HG03025 (cell line): Measurements from ENCODE around the gene ERC1.
"Not testable (repeated sequence)": the region's sequence is repeated elsewhere in the genome, so short reads cannot be mapped to it uniquely, and the experiment has no call there.

ENCODE experiments used
- ATAC-seq: cut with Tn5 transposase; IDR thresholded peaks from one replicate; pipeline ENCODE4 v1.9.1; 2021; ENCODE audit warnings: mild to moderate bottlenecking, moderate library complexity; ENCODE audit not compliant: unreplicated experiment, low FRiP score

ERC1 gene

DNA sequence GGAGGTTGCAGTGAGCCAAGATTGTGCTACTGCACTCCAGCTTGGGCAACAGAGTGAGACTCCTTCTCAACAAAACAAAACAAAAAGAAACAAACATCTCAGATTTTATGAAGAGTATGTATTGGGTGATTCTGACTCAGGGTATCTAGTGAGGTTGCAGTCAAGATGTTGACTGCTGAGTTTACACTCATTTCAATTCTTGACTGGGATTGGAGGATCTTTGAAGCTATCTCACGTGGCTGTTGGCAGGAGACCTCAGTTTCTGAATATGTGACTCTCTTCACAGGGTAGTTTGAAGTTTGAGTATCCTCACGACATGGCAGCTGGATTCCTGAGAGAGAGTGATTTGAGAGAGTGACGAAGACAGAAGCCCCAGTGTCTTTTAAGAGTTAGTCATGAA is 29.4 kb downstream of the ERC1 start:
- no peak for ATAC-seq

DNA sequence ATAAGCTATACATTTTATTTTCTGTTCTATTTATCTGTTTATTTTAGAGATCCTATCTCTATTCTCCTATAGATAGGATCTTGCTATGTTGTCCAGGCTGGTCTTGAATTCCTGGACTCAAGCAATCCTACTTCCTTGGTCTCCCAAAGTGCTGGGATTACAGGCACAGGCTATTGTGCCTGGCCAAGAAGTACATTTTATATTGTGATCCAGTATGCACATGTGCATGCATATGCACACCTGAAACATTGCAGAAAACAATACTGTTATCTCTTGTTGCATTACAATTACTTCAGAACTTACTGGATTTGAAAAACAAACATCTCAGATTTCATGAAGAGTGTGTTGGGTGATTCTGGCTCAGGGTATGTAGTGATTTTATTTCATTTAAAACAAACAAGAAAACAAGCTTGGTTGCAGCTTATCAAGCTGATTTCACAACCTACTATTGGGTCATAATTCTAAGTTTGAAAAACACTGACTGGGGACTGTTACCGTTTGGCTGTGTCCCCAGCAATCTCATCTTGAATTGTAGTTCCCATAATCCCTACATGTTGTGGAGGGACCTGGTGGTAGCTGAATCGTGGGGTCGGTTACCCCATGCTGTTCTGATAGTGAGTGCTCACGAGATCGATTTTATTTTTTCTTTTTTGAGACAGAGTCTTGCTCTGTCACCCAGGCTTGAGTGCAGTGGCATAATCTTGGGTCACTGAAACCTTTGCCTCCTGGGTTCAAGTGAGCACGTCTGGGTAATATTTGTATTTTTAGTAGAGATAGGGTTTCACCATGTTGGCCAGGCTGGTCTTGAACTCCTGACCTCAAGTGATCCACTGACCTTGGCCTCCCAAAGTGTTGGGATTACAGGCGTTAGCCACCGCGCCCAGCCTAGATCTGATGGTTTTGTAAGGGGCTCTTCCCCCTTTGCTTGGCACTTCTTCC is 31.3 kb downstream of the ERC1 start:
- ATAC-seq = no peak

DNA sequence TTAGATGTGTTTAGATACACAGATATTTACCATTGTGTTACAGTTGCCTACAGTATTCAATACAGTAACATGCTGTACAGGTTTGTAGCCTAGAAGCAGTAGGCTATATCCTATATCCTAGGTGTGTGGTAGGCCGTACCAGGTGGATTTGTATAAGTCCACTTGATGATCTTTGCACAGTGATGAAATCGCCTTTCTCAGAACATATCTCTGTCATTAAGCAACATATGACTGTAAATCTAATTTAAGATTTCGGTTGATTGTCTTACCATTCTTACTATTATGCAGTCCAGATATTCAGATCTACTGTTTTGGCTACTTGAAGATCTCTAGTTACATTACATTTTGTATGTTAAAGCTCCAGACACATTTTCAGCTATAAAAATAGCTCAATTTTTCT is 39.8 kb downstream of the ERC1 start:
- ATAC-seq = no peak

DNA sequence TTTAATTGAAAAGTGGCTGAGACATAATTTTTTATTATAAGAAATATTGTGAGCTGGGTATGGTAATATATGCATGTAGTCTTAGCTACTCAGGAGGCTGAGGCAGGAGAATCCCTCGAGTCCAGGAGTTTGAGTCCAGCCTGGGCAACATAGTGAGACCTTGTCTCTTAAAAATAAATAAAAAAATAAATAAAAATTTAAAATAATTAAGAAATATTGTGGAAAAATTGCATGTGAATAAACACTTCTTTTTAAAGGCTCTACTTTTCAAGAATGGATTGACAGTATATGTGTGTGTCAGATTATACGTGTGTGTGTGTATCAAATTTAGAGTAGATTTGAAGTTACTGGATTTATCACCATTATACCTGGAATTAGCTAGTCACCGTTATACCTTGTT is 43.2 kb downstream of the ERC1 start:
- ATAC-seq = no peak

DNA sequence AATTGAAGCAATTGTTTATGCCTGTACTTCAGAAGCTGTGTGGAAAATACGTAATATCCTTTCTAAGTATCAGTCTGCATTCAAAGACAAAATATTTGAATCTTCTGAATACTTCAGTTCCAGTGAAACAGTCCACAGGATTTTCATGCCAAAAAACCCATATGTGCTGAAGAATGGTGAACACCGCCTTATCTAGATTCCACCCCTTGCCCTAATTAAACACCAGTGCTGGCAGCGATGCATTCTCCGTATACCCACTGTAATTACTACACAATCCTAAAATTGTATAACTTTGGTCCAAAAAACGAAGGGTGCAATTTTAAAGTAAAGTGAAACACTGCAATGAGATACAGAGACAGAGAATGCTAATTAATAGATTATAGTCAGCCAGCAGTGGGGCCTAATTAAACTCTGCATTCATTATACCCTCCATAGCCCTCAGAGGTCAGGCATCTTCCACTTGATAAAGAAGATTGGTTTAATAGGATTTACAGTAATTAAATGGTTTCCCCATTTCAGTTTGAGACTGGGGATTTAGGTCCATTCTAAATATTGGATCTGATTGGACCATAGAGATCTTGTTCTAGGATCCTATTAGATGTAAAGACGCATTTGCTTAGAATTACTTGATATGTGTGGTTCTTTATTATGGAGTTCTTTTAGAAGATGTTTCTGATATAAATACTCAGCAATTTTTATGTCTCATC is 43.9 kb downstream of the ERC1 start:
- ATAC-seq = no peak

DNA sequence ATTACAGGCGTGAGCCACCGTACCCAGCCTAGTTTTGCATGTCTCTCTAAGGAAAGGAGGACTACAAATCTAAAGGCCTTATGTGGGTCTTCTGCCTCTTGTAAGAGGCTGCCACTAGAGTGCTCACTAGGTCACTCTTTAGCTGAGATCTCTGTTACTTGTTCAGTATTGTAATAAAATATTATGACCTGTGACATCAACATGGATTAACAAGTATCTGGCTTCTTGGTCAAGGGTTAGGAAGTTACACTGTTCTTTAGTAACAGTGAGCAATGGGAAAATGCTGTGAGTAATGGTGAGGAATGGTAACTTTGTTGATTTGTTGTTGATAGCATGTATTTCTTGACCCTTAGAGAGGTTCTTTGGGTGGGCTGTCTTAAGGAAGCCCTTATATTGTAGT is 50.5 kb downstream of the ERC1 start:
- ATAC-seq = no peak

DNA sequence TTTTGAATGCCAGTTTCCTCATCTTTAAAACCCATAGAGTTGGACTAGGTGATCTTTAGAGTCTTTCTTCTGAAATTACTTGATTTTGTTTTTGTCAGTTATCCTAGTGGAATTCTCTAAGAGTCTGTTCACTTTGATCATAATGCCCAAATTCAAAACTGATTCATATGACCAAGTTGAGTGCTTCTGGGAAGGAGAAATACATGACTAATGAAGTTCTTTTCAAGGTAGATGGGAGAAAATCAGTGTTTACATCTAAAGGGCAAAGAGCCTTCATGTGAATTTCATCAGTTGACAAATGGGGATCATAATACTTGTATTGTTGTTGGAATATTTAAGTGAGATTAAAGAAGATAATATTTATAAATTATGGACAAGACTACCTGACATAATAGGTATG is 53.2 kb downstream of the ERC1 start:
- ATAC-seq = no peak

DNA sequence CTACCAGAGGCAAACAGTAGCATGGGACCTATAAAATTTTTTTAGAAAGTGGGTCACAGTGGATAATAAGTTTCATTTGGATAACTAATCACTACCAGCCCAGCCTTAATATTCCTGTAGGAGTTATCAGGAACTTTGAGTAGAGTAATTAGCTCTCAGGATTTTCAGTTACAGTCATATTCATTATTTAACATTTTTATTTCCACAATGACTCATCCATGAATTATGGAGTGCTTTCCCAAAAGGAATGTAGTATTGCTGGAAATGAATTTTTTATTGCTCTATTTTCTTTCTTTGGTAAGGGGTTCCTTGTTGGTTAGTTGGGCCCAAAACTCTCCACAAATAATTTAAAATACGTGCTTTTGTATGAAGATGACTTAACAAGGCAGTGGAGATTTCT is 53.7 kb downstream of the ERC1 start:
- no peak for ATAC-seq

DNA sequence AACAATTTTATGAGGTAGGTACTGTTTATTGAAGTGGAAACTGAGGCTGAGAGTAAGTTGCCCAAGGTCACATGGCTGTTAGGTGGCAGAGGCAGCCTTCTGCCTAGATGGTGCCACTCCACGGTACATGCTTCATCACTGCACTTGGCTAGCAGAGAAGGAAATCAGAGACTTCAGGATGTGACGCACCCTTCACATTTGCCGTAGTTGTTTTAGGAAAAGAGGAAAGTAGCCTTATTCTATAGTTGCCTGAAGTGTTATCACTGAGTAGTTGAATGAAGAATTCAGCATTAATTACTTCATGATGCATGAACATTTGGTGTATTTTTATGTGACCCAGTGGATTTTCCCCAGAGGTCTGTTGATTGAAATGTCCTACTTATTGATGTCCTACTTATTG is 55.7 kb downstream of the ERC1 start:
- no peak for ATAC-seq

DNA sequence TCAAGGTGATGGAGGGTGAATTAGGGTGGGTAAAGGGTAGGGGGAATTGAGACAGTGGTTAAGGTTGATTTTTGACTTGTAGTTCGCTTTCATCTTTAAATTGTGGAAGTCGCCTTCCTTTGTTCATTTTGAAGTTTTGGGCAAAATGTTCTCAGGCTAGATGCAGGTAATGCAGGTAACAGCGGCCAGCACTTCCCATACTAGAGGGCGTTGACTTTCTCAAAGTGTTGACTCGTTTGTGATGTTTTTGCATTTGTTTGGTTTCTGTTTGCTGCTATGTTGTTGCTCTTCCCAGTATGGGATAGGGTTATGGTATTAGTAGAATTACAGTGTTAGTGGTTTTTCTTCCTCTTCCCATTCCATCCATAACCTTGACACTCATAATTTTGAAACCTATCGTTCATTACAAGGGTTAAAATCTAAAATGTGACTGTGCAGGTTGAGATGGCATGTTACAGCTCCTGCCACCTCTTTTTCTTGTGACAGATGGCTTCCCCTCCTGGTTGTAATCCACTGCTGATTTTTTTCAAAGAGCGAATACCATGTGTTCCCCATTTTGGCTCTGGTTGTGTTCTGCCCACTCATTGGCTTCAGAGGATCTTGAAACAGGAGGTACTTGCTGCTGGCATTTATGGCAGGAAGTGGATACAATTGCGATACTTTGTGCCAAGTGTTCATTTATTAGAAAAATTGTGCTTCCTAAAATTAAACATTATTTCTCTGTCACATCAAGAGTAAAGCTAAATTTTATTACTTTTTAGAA is 57.1 kb downstream of the ERC1 start:
- no peak for ATAC-seq

DNA sequence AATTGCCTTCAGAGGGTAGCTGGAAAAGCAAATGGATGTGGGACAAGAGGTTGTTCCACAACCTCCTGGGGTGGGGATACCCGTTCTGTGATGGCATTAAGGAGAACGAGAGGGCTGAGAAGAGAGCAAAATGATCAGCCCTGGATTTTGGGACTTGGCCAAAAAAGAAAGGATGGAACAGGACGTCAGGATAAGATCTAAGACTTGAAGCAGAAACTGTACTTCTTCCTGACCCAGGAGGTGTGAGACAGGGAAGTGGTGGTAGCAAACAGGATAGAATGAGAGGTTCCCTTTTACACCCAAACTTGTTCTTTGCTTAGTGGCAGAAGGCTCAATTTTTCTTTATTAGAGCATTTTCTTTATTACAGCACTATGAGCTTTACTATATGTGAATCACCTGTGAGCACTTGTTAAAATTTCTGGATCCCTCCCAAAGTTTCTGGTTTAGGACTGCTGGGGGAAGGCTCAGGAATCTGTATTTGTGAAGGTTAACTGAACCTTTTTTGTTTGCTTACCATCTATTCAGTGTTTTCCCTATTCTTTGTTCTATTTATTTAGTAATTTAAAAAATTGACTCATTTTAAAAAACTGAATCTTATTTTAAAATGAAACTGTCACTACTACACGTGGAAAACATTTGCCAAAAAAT is 59.2 kb downstream of the ERC1 start:
- ATAC-seq = no peak

DNA sequence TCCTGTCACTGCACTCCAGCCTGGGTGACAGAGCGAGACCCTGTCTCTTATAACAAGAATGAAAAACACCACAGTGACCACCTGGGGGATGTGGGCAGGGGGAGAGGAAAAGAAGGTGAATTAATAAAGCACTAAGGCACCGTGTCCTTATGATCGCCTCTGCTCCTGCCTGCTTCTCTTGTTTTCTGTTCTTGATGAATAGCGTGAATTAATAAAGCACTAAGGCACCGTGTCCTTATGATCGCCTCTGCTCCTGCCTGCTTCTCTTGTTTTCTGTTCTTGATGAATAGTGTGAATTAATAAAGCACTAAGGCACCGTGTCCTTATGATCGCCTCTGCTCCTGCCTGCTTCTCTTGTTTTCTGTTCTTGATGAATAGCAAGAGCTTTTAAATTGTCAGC is 60.6 kb downstream of the ERC1 start:
- not testable (repeated sequence) for ATAC-seq

DNA sequence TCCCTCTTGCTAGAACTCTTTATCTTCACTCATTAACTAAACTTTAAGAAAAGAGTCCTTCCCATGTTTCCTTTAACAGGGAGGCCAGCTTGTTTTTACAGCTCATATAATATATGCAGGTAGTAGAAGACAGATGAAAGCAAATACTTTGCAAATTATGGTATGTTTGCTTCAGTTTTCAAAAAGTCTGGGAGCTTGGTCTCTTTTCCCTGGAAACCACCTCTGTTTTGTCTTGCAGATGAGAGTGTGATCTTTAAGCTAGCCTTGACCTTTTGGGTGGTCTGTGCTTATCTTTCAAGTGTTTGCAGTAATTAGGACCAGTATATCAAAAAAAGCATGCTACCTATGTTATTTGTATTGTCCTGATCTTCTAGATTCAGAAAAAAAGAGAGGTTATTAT is 62.7 kb downstream of the ERC1 start:
- no peak for ATAC-seq

DNA sequence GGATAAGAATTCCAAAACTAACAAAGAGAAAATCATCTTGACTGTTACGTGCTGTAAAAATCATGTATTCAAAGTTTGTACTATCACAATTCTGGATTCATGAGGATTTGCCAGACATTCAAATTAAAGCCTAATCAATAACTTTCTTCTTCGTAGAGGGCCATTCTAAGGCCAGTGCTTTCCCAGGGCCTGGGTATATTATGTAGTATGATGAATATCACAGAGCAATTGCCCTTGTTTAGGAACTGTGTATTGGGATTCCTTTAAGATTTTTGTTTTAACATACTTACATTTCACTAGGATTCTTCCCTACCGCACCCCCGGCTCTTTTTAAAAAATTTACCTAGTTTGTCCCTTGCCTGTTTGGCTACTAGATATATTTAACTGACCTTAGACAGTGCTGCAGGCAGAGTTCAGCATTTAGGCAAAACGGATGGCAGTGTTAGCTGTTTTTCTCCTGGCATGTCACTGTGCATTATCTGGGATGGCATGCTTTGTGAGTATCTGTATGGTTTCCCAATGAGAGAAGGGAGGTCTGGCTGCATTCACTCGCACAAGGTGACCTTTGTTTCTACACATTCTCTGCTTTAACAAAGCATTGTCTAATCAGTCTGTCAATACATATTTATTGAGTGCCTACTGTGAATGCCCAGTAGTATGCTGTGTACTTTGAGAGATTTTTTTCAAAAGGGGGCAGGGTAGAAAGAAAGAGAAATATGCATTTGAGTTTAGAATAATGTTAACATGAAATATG is 63.3 kb downstream of the ERC1 start:
- no peak for ATAC-seq

DNA sequence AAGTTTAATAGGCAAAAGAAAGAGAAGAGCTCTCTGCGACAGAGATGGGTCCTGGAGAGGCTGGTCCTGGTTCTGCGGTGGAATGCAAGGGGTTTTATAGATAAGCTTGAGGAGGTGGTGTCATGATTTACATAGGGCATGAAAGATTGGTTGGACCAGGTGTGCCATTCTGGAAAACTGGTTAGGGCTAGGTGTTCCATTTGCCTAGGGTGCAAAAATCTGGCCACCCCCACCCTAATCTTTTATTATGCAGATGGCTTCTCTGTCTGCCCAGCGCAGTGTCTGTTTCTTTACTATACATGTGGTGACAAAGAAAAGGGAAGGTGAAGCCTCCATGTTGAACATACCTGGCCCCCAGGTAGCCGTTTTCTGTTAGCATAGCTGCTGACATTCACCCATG is 65.4 kb downstream of the ERC1 start:
- ATAC-seq = no peak

DNA sequence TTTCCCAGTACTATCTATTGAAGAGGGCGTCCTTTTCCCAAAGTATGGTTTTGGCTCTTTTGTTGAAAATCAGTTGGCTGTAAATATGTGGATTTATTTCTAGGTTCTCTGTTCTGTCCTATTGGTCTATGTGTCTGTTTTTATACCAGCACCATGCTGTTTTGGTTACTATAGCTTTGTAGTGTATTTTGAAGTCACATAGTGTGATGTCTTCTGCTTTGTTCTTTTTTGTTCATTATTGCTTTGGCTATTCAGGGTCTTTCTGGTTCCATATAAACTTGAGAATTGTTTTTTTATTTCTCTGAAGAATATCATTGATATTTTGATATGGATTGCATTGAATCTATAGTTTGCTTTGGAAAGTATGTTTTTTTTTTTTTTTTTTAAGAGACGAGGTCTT is 67.4 kb downstream of the ERC1 start:
- no peak for ATAC-seq

DNA sequence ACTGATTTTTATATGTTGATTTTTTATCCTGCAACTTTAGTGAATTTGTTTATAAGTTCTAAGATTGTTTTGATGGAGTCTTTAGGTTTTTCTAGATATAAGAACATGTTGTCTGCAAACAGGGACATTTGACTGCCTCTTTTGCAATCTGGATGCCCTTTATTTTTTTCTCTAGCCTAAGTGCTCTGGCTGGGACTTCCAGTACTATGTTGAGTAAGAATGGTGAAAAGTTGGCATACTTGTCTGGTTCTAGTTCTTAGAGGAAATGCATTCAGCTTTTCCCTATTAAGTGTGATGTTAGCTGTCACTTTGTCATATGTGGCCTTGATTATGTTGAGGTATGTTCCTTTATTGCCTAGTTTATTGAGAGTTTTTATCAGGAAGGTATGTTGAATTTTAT is 68.1 kb downstream of the ERC1 start:
- ATAC-seq = no peak

DNA sequence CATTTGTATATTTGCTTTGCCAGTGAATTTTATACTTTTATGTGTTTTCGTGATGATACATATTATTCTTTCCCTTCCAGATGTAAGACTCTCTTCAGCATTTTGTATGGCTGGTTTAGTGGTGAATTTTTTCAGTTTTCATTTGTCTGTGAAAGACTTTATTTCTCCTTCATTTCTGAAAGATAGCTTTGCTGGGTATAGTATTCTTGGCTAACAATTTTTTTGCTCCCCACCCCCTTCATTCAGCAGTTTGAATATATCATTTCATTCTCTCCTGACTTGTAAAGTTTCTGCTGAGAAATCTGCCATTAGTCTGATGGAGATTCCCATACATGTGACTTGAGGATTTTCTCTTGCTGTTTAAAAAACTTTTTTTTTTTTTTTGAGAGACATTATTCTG is 72.8 kb downstream of the ERC1 start:
- ATAC-seq = no peak

DNA sequence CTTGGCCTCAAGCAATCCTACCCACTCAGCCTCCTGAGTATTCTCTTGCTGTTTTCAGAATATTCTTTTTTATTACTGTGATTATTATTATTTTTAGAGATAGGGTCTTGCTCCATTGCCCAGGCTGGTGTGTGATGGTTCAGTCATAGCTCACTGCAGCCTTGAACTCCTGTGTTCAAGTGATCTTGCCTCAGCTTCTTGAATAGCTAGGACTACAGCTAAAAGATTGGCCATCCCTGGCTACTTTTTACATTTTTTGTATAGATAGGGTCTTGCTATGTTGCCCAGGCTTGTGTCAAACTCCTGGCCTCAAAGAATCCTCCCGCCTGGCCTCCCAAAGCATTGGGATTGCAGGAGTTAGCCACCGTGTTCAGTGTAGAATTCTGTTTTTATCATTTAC is 73.3 kb downstream of the ERC1 start:
- no peak for ATAC-seq

DNA sequence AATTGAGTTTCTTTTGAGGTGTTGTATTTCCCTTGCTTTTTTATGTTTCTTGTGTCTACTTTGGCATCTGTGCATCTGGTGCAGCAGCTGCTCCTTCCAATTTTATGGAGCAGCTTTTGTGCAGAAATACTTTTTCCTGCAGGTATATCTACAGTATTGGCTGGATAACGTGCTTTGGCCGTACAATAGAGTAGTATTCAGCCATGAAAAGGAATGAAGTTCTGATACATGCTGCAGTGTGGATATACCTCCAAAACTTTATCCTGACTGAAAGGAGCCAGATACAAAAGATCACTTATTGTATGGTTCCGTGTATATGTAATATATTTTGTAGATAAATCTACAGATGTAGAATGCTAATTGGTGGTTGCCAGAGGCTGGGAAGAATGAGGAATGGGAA is 74.6 kb downstream of the ERC1 start:
- no peak for ATAC-seq
